Activated T-cell treated with anti-CD3 and anti-CD28 coated beads for 1 hour (primary cell): Measurements from ENCODE around the gene CDH4.

Experiments used
- DNase-seq: peaks from one replicate; pipeline ENCODE4 v3.0.0-alpha.2; 2020; ENCODE audit warnings: low read depth

Gene CDH4

GRCh38 chr20:61719691-61720347, 467.8 kb downstream of the CDH4 start:
- DNase-seq, result peak; percentile 37

GRCh38 chr20:61720348-61720696, 468.3 kb downstream of the CDH4 start:
- no peak for DNase-seq

DNA sequence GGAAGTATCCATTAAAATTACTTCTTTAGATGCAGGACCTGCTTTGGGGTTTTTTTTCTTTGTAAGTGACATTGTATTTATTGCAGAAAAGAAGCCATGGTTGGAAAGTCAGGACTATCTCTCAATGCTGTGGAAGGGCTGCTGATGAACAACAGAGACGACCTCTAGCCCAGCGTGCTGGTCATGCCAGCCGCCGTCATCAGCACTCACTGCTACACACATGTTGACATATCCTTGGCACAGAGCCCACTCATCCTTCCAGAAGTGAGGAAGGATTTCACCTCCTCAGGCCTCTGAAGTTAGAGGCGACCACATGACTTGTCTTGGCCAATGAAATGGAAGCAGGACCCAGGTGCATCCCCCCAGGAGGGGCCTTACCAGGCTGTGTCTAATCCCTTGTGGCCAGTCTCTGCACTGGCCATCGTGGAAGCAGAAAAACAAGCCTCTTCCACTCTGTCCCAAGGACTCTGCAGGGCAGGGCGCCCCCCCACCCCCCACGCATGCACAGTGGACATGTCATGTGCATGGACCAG, 470.2 kb downstream of the CDH4 start:
- DNase-seq, result no peak

DNA sequence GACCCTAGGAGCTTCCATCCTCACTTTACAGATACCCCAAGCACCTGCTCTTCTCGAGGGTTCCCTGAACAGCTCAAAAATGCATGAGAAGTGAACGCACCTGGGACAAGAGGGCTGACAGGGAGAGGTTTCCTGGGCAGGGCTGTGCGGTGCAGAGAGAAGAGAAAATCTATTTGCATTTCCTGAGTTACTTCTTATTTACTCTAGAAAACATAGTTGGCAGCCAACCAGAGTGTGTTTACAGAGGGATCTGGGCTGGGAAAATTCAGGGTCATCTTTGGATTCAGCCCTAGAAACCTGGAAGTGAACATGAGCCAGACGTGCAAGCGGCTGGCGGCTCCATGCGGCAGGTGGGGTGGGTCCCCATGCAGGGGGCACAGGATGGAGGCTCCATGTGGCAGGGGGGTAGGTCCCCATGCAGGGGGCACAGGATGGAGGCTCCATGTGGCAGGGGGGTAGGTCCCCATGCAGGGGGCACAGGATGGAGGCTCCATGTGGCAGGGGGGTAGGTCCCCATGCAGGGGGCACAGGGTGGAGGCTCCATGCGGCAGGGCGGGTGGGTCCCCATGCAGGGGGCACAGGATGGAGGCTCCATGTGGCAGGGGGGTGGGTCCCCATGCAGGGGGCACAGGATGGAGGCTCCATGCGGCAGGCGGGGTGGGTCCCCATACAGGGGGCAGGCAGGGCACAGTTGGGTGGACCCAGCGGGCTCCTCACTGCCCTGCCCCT, 471.6 kb downstream of the CDH4 start:
- DNase-seq, result no peak

GRCh38 chr20:61724376-61724775, 472.3 kb downstream of the CDH4 start:
- no peak for DNase-seq

GRCh38 chr20:61725145-61725544, 473.1 kb downstream of the CDH4 start:
- DNase-seq, result no peak

GRCh38 chr20:61725966-61726365, 473.9 kb downstream of the CDH4 start:
- no peak for DNase-seq

DNA sequence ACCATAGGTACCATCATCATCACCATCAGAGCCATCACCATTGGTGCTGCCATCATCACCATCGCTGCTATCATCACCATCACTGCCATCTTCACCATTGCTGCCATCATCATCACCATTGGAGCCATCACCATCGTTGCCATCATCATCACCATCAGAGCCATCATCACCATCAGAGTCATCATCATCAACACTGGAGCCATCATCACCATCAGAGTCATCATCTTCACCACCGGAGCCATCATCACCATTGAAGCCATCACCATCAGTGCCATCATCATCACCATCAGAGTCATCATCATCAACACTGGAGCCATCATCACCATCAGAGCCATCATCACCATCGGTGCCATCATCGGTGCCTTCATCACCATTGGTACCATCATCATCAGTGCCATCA, 474.9 kb downstream of the CDH4 start:
- DNase-seq, result no peak

- no peak for DNase-seq
Measured at GRCh38 chr20:61727761-61728160, 475.7 kb downstream of the CDH4 start.

- no peak for DNase-seq
Measured at GRCh38 chr20:61728326-61728725, 476.3 kb downstream of the CDH4 start.

DNA sequence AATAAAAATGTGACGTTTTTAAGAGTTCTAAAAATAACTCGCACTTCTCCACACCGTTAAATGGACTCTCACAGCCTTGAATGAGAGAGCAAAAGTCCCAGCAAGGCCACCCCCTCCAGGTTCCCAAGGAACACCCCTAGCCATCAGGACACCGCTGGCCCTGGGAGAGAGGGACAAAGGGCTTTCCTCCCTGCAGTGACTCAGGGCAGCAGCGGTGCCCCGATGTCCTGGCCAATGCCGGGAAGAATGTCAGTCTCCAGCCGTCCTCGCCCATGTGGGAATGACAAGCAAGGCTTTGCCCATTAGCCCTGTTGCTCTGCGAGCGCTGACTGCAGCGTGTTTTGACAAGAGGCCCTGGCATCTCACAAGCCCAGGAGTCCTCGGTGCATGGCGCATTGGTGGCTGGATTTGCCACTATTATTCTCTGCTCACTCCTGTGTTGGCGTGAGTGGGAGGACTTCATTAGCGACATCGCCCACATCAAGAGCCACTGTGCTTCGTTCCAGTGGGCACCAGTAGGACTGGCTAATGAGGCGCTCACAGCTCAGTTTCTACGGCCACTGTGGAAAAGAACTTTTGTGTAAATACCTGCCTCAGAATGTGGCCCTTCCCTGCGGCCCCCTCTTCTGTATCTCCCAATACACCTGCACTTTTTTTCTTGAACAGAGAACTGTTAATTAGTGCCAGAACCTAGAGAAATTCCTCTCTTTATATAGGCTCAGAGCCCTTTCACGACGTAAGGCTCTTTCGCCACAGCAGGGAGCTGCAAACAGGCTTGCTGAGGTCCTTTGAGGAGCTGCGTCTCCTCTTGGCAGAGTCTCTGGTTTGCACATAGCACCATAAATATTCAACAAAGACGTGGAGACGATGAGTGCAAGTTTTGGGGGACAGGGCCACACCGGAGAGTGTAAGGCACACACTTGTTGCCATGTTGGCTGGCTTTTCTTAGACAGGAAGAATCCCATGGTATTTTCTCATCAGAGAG, 477.0 kb downstream of the CDH4 start:
- no peak for DNase-seq

- no peak for DNase-seq
Measured at GRCh38 chr20:61730631-61731362, 478.7 kb downstream of the CDH4 start.

DNA sequence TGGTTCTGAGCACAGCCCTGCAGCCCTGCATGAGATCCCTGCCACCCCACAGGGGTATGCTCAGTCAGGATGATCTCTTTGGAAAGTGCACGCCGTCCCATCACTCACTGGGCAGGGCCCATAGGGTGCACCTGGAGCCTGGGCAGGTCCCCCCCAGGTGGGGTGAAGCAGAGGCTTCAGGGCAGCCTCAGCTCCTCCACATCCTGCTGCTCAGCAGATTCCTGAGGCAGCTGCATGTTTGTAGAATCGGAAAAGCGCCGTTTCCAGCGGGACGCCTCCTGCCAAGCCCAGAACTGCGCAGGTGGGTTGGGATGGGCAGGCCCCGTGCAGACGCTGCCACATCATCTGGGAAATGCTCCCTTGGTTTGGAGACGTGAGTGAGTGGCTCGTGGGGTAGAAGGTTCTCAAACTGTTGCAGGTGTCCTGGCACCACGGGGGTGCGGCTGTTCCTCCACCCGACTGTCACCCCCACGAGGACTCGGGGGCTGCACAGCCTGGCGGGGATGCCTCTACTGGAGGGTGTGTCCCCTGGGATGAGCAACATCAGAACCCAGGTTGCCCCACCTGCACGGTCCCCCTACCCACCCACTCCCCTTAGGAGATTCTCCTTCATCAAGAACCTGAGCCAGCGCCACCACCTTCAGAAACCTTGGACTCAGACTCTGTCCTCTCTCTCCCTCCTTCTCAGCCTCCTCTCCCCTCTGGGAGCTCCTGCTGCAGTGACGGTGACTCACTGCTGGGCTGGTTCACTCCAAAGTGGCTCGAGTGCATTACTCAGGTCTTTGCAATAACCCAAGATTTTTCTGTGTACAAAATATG, 479.5 kb downstream of the CDH4 start:
- no peak for DNase-seq

GRCh38 chr20:61732511-61733210, 480.6 kb downstream of the CDH4 start:
- no peak for DNase-seq

DNA sequence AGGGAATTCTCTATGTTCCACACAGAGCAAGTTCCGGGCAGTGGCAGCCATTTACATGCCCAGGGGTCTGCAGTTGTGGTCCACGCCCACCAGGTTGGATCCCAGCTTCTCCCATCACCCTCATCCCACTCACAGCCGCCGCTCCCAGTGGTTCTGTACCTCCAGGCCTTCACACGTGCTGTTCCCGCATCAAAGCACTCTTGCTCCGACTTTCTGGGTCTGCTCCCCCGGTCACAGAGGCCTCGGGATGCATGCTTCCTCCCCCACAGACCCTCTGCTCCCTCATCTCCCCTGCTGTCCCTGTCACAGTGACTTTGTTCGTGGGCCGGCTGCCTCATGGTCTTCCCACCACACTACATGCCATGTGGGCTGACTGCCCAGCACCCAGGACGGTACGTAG, 481.2 kb downstream of the CDH4 start:
- DNase-seq, result no peak

DNA sequence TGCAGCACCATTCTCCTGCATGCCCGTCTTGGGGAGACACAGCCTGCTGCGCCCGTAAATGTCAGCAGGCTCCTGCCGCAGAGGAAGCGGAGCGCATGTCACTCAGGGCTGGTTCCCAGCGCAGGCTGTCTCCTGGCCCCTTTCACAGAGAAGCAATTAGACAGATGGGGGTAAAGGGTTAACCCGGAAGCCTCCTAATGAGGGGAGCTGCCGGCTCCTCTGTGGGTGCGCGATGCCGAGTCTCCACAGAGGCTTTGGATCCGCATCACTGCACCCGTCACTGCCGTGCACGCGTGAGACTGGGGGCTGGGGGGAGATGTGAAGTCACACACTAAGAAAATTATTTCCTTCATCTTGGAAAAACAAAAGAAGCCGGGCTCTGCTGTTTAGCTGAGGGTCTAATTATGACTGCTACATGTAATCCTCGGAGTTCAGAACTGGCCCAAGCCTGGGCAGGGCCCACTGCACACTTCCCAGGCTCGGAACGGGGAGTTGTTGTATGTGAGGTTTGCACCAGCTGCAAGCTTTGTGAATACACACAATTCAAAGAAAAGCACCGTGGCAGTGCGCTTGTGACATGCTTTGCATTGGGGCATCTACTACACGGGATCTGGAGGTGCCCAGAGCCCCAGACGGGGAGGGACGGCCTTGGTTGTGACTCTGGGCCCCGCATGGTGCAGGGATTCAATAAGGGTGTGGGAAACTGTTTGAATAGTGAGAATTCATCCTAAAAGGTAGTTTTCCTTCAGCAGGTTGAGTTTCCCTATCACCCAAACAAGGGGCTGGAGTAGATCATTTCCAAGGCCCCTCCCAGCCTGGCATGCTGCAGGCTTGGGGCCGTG, 482.1 kb downstream of the CDH4 start:
- DNase-seq, result no peak

- DNase-seq, result no peak
Measured at GRCh38 chr20:61734733-61735502, 482.9 kb downstream of the CDH4 start.

DNA sequence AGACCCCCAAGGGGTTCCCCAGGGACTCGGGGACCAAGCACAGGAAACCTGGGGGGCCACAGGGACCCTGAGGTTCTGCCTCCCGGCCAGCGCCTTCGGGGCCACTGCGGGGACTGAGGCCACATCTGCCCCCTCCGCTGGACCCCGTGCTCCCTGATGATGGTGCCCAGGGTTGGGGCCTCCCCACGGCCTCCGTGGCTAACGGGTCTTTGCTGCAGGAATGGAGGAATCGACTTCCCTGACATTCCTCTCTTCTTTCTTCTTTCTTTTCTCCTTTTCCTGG, 483.4 kb downstream of the CDH4 start:
- DNase-seq, result no peak
